ENCODE results near the gene ZNF385B. TPM values are rescaled to one million over a fixed set of nuclear protein-coding genes. Genes with fewer than 3 reads are reported as not detected.
A peak's percentile ranks its signal among the peaks of the same experiment; 100 is the strongest.

ZNF385B gene
- total and polyA plus RNA-seq, 2 donors from 2014 or later, result 5.9 to 10.9 TPM

DNA sequence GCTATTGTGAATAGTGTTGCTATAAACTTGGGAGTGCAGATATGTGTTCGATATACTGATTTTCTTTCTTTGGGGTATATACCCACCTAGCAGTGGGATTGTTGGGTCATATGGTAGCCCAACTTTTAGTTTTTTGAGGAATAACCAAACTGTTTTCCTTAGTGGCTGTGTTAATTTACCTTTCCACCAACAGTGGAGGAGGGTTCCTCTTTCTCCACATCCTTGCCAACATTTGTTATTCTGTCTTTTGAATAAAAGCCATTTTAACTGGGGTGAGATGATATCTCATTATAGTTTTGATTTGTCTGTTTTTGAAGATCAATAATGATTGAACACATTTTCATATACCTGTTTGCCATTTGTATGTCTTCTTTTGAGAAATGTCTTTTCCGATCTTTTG lies 314.8 kb downstream of the ZNF385B start:
- no peak for TF ChIP-seq CTCF (IDR thresholded peaks at IDR 0.05; ENCODE audit: borderline replicate concordance, extremely low read depth, insufficient read depth)
- no peaks in the 10 kb centered on the region for H3K9me3 ChIP-seq (ENCODE audit: control insufficient read depth in 2 of 3, insufficient read depth in 1 of 3, low read length in 3 of 3)
- DNase-seq (no peak), FAIRE-seq (no peak)
- H3K4me3 ChIP-seq (ENCODE audit: low read length in 3 of 3), result no peak overlapping the region
- intact Hi-C loops (cut with DNase I), result no loop called here
- H3K4me1 ChIP-seq (ENCODE audit: control insufficient read depth in 2 of 3, insufficient read depth in 2 of 3, low read depth in 1 of 3, low read length in 3 of 3), result no peaks in the 10 kb centered on the region
- no peaks in the 10 kb centered on the region for H3K27me3 ChIP-seq (ENCODE audit: control insufficient read depth, insufficient read depth, low read length)
- H3K27ac ChIP-seq (ENCODE audit: low read depth in 2 of 2, low read length in 2 of 2), result no peak overlapping the region
- no peaks in the 10 kb centered on the region for H3K36me3 ChIP-seq (ENCODE audit: control insufficient read depth in 2 of 3, insufficient read depth in 3 of 3, low read length in 3 of 3)
- H3K9ac ChIP-seq (ENCODE audit: low read length in 3 of 3), result no peak overlapping the region

- Histone ChIP-seq H3K36me3 (ENCODE audit: control insufficient read depth in 2 of 3, insufficient read depth in 3 of 3, low read length in 3 of 3) (no peaks in the 10 kb centered on the region), H3K9me3 (ENCODE audit: control insufficient read depth in 2 of 3, insufficient read depth in 1 of 3, low read length in 3 of 3) (no peaks in the 10 kb centered on the region), H3K4me3 (ENCODE audit: low read length in 3 of 3) (no peak overlapping the region), H3K9ac (ENCODE audit: low read length in 3 of 3) (no peak overlapping the region), H3K27ac (ENCODE audit: low read depth in 2 of 2, low read length in 2 of 2) (no peak overlapping the region), H3K27me3 (ENCODE audit: control insufficient read depth, insufficient read depth, low read length) (no peaks in the 10 kb centered on the region), H3K4me1 (ENCODE audit: control insufficient read depth in 2 of 3, insufficient read depth in 2 of 3, low read depth in 1 of 3, low read length in 3 of 3) (no peaks in the 10 kb centered on the region)
- FAIRE-seq, result no peak
- intact Hi-C loops (cut with DNase I), result no loop called here
- no peak for DNase-seq
- TF ChIP-seq CTCF (IDR thresholded peaks at IDR 0.05; ENCODE audit: borderline replicate concordance, extremely low read depth, insufficient read depth), result no peak
These were observed 316.4 kb downstream of the ZNF385B start for GRCh38 chr2:179545024-179545423.

GRCh38 chr2:179543361-179543901 lies 318.0 kb downstream of the ZNF385B start:
- Histone ChIP-seq H3K9ac (ENCODE audit: low read length in 3 of 3) (no peak overlapping the region), H3K36me3 (ENCODE audit: control insufficient read depth in 2 of 3, insufficient read depth in 3 of 3, low read length in 3 of 3) (no peaks in the 10 kb centered on the region), H3K4me1 (ENCODE audit: control insufficient read depth in 2 of 3, insufficient read depth in 2 of 3, low read depth in 1 of 3, low read length in 3 of 3) (no peaks in the 10 kb centered on the region), H3K9me3 (ENCODE audit: control insufficient read depth in 2 of 3, insufficient read depth in 1 of 3, low read length in 3 of 3) (no peaks in the 10 kb centered on the region), H3K27ac (ENCODE audit: low read depth in 2 of 2, low read length in 2 of 2) (no peak overlapping the region), H3K4me3 (ENCODE audit: low read length in 3 of 3) (no peak overlapping the region), H3K27me3 (ENCODE audit: control insufficient read depth, insufficient read depth, low read length) (no peaks in the 10 kb centered on the region)
- no peak for DNase-seq
- intact Hi-C loops (cut with DNase I), result no loop called here
- FAIRE-seq, result no peak
- TF ChIP-seq CTCF (IDR thresholded peaks at IDR 0.05; ENCODE audit: borderline replicate concordance, extremely low read depth, insufficient read depth), result no peak

DNA sequence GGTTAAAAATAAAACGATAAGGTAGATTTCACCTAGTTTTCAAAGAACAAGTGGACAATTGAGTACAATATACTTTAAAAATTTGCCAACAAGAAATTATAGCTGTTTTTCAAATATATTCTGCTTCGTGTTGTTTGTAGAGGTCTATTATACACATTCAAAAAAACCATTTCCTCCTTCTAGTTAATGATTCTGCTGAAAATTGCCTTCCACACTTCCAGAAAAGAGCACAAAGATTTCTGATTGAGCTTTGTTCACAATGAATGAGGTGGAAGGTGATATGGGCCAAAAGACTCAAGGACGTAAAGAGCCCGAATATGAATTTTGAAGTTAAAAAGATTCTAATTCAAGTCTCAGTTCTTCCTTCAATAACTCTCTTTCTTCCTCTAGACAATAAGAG lies 319.8 kb downstream of the ZNF385B start:
- Histone ChIP-seq H3K9me3 (ENCODE audit: control insufficient read depth in 2 of 3, insufficient read depth in 1 of 3, low read length in 3 of 3) (no peaks in the 10 kb centered on the region), H3K4me3 (ENCODE audit: low read length in 3 of 3) (no peak overlapping the region), H3K4me1 (ENCODE audit: control insufficient read depth in 2 of 3, insufficient read depth in 2 of 3, low read depth in 1 of 3, low read length in 3 of 3) (no peaks in the 10 kb centered on the region), H3K9ac (ENCODE audit: low read length in 3 of 3) (no peak overlapping the region), H3K27ac (ENCODE audit: low read depth in 2 of 2, low read length in 2 of 2) (no peak overlapping the region), H3K27me3 (ENCODE audit: control insufficient read depth, insufficient read depth, low read length) (no peaks in the 10 kb centered on the region), H3K36me3 (ENCODE audit: control insufficient read depth in 2 of 3, insufficient read depth in 3 of 3, low read length in 3 of 3) (no peaks in the 10 kb centered on the region)
- DNase-seq, result no peak
- intact Hi-C loops (cut with DNase I), result no loop called here
- FAIRE-seq, result peak; percentile 13
- no peak for TF ChIP-seq CTCF (IDR thresholded peaks at IDR 0.05; ENCODE audit: borderline replicate concordance, extremely low read depth, insufficient read depth)
